GM12872 (cell line): ENCODE data around the gene OVCA2.

Source experiments
- CTCF ChIP-seq: IDR thresholded peaks from 3 replicates; pipeline ENCODE4 v1.5.1; 2011; ENCODE audit warnings: low read depth, mild to moderate bottlenecking, low read length, moderate library complexity; ENCODE audit not compliant: insufficient read depth

Gene OVCA2

DNA sequence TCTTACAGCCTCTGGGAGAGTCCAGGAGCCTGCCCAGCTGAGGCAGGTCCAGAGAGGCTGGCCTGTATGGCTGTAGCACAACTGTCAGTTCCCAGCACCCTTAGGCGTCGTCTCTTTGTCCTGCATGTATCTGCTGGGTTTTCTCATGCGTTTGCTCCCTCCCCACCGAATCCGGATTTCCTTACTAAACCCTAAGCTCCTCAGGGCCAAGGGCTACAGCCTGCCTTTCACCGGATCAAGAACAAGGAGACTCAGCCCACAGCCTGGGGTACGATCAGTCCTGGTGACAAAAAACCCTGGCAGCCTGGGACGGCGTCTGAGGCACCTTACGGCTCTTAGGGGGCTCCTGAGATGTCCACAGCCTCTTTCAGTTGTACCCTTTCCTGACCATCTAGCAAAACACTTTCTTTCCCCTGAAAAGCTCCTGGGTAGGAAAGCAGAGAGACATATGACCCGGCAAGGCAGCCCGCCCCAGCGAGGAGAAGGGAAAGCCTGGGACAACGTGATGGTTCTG is 25.3 kb downstream of the OVCA2 start:
- no peak for TF ChIP-seq CTCF

- no peak for TF ChIP-seq CTCF
Measured at GRCh38 chr17:2067608-2068024, 25.8 kb downstream of the OVCA2 start.

DNA sequence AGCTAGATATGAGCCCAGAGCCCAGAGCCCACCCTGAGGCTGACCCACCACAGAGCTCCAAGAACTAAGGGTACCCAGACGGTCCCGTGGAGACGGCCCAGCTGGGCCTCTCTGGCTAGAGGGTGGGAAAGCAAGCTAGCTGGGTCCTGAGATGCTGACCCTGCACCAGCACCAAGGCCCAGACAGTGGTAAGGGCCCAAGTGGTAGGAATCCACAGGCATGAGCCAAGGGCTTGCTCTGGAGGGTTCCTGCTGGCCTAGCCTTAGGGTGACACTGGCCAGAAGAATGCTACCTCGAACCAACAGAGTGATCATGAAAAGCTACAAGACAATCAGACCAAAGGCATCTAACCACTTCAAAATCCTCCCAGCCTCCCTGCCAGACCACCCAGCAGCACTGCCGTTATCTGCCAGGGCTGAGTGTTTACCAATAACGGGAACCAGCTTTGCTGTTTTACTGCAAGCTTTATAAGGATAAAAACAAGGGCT is 26.3 kb downstream of the OVCA2 start:
- no peak for TF ChIP-seq CTCF

DNA sequence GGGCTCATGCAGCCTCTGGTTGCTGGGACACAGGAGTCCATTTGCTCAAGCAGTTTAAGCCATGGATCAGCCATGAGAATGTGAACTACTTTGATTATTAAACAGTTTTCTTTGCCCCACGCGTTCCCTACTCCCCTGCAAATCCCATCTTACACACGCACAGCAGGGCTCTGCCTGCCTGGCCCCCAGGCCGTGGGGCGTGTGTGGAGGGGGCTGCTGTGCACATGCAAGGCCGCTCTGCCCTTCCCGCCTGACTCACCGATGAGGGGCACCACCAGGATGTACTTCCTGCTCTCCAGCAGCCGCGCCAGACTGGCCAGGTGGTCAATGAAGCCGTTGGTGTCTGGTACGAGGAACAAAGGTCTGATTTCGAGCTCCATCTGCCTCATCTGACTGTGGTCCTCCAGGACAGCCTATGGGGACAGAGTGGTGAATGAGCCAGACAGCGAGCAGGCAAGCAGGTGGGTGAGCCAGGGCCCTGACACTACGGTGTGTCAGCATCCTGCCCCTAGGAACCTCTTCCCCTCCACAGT is 26.8 kb downstream of the OVCA2 start:
- TF ChIP-seq CTCF: no peak

DNA sequence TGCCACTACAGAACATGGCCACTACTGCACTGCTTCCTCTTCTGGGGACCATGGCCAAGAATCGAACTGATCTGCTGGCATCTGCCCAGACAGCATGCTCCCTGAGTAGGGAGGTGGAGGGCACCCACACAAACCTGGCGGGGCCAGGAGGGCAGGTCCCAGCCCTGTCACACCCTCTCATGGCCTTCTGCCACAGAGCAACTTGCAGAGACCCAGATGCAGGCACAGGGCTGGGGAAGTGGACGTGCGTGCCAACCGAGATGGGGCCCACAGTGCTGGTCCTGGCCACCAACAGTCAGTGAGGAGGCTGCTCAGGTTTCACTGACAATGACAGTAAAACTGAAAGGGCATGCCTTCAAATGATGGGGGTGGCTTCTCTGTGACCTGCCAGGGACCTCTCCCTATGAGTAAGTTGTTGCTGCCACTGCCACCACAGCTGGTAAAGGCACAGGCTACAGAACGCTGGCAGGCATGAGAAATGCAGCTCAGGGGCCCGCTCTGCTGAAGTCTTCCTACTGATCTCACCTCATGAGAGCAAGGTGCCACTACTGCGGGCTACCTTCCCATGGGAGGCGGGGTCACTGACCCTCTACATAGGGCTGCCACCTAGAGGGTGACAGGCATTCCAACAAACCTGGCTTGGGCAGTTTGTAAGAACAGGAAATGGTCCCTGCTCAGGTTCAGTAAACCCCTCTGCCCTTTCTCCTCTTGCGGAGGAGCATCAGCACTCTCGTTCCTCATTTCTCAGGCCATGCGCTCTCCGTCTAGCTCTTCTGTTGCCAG is 28.6 kb downstream of the OVCA2 start:
- TF ChIP-seq CTCF: peak; percentile 60

DNA sequence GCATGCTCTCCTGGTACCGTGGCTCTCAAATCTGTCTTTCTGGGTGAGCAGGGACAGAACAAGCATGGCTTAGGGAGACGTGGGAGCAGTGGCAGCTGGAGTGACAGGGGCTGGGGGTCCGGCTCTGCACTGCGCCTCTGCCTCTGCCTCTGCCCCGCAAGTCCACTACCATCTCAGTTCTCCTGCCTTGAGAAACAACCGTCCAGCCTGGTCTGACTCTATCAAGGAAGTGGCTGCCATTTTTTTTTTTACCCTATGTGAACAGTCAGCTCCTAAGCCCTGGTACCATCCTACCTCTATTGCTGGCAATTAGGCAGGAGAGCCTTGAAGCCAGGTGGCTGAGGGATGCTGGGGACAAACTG is 29.2 kb downstream of the OVCA2 start:
- no peak for TF ChIP-seq CTCF

- no peak for TF ChIP-seq CTCF
Measured at GRCh38 chr17:2071455-2072281, 29.8 kb downstream of the OVCA2 start.
